ENCODE measurements around the gene ALPL. TPM values are rescaled to one million over a fixed set of nuclear protein-coding genes. Genes with fewer than 3 reads are reported as not detected.

ALPL gene
- total and polyA plus RNA-seq, 9 of the 15 experiments (the other 6 are each of a cell fraction or from before 2014, with no cell fraction given) = 0.04 to 0.38 (median 0.18) TPM; not detected in 4

- TF ChIP-seq, protein P1, sequence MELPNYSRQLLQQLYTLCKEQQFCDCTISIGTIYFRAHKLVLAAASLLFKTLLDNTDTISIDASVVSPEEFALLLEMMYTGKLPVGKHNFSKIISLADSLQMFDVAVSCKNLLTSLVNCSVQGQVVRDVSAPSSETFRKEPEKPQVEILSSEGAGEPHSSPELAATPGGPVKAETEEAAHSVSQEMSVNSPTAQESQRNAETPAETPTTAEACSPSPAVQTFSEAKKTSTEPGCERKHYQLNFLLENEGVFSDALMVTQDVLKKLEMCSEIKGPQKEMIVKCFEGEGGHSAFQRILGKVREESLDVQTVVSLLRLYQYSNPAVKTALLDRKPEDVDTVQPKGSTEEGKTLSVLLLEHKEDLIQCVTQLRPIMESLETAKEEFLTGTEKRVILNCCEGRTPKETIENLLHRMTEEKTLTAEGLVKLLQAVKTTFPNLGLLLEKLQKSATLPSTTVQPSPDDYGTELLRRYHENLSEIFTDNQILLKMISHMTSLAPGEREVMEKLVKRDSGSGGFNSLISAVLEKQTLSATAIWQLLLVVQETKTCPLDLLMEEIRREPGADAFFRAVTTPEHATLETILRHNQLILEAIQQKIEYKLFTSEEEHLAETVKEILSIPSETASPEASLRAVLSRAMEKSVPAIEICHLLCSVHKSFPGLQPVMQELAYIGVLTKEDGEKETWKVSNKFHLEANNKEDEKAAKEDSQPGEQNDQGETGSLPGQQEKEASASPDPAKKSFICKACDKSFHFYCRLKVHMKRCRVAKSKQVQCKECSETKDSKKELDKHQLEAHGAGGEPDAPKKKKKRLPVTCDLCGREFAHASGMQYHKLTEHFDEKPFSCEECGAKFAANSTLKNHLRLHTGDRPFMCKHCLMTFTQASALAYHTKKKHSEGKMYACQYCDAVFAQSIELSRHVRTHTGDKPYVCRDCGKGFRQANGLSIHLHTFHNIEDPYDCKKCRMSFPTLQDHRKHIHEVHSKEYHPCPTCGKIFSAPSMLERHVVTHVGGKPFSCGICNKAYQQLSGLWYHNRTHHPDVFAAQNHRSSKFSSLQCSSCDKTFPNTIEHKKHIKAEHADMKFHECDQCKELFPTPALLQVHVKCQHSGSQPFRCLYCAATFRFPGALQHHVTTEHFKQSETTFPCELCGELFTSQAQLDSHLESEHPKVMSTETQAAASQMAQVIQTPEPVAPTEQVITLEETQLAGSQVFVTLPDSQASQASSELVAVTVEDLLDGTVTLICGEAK (IDR thresholded peaks at IDR 0.05) = no peak
- TF ChIP-seq, protein P1 (CRISPR knock-in tag; IDR thresholded peaks at IDR 0.05) = no peak
- TF ChIP-seq USF2 (CRISPR knock-in tag; IDR thresholded peaks at IDR 0.05) = no peak
- TF ChIP-seq ARHGAP35 (IDR thresholded peaks at IDR 0.05; ENCODE audit: partially characterized antibody) = no peak
- TF ChIP-seq CLOCK (CRISPR knock-in tag; IDR thresholded peaks at IDR 0.05; ENCODE audit: borderline replicate concordance) = no peak
- peak in 1 of 2 experiments; percentile 55; a peak in 1 of 4 replicates for TF ChIP-seq MAZ (CRISPR knock-in tag; conservative IDR thresholded peaks at IDR 0.05 in 1 of 2, IDR thresholded peaks at IDR 0.05 in 1 of 2)
- TF ChIP-seq, protein P2, sequence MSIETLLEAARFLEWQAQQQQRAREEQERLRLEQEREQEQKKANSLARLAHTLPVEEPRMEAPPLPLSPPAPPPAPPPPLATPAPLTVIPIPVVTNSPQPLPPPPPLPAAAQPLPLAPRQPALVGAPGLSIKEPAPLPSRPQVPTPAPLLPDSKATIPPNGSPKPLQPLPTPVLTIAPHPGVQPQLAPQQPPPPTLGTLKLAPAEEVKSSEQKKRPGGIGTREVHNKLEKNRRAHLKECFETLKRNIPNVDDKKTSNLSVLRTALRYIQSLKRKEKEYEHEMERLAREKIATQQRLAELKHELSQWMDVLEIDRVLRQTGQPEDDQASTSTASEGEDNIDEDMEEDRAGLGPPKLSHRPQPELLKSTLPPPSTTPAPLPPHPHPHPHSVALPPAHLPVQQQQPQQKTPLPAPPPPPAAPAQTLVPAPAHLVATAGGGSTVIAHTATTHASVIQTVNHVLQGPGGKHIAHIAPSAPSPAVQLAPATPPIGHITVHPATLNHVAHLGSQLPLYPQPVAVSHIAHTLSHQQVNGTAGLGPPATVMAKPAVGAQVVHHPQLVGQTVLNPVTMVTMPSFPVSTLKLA (conservative IDR thresholded peaks at IDR 0.05) = peak in 1 of 2 experiments; percentile 46; a peak in 2 of 4 replicates
- TF ChIP-seq HDGF (IDR thresholded peaks at IDR 0.05) = no peak
- no peak for TF ChIP-seq LEF1 (IDR thresholded peaks at IDR 0.05)
- TF ChIP-seq MTF1 (CRISPR knock-in tag; IDR thresholded peaks at IDR 0.05; ENCODE audit: borderline replicate concordance) = no peak
- no peak for TF ChIP-seq ZNF232 (CRISPR knock-in tag; IDR thresholded peaks at IDR 0.05)
- no peak for TF ChIP-seq HMG20A (CRISPR knock-in tag; conservative IDR thresholded peaks at IDR 0.05)
Measured at GRCh38 chr1:21508580-21509350, 458 bp upstream of the ALPL start (continued).
